ENCODE measurements around the gene TTC23. TPM values are rescaled to one million over a fixed set of nuclear protein-coding genes. Genes with fewer than 3 reads are reported as not detected.
A peak's percentile ranks its signal among the peaks of the same experiment; 100 is the strongest.

The TTC23 gene
- total and polyA plus RNA-seq, 8 donors: 3.8 to 75.3 (median 14.8) TPM

- 78 to 88% (median 85%) methylated on average over 11 of the region's 11 CpGs for WGBS, 5 donors
- peaks cover 0 to 53% (median 26%) of the 10 kb centered on the region in 4 donors for H3K4me1 ChIP-seq
Observed at GRCh38 chr15:99134317-99134821, 115.0 kb downstream of the TTC23 start.

GRCh38 chr15:99132634-99133287, 116.6 kb downstream of the TTC23 start:
- WGBS, 5 donors: 84 to 91% (median 85%) methylated on average over 18 of the region's 18 CpGs
- intact Hi-C loops (cut with DNase I; ENCODE audit: low total_unique reads): no loop called here
- H3K36me3 ChIP-seq: peaks cover 14 to 66% (median 45%) of the 10 kb centered on the region in 4 donors
- no peaks in the 10 kb centered on the region for H3K9me3 ChIP-seq
- H3K4me1 ChIP-seq: peaks cover 0 to 62% (median 23%) of the 10 kb centered on the region in 4 donors
- TF ChIP-seq EP300 (IDR thresholded peaks at IDR 0.05) (no peak), POLR2A (IDR thresholded peaks at IDR 0.05) (no peak), POLR2AphosphoS5 (IDR thresholded peaks at IDR 0.05) (no peak), CTCF (IDR thresholded peaks at IDR 0.05) (no peak)
- DNase-seq: no peak
- no peaks in the 10 kb centered on the region for H3K27me3 ChIP-seq
- H3K27ac ChIP-seq: peak overlapping the region in 3 of 5 donors; percentile 5 to 96 (median 59)
- H3K4me3 ChIP-seq: no peak overlapping the region

More at GRCh38 chr15:99134317-99134821, 115.0 kb downstream of the TTC23 start:
- H3K27ac ChIP-seq: peak overlapping the region in 3 of 5 donors; percentile 36 to 96 (median 41)
- H3K4me3 ChIP-seq: no peak overlapping the region
- H3K9me3 ChIP-seq: no peaks in the 10 kb centered on the region
- H3K36me3 ChIP-seq: peaks cover 14 to 62% (median 52%) of the 10 kb centered on the region in 4 donors
- TF ChIP-seq CTCF (IDR thresholded peaks at IDR 0.05) (no peak), POLR2A (IDR thresholded peaks at IDR 0.05) (no peak), EP300 (IDR thresholded peaks at IDR 0.05) (no peak), POLR2AphosphoS5 (IDR thresholded peaks at IDR 0.05) (no peak)
- no peak for DNase-seq
- intact Hi-C loops (cut with DNase I; ENCODE audit: low total_unique reads): no loop called here
- no peaks in the 10 kb centered on the region for H3K27me3 ChIP-seq

- 81 to 91% (median 90%) methylated on average over 2 to 4 of the region's 4 CpGs for WGBS, 5 donors
- intact Hi-C loops (cut with DNase I; ENCODE audit: low total_unique reads): no loop called here
- Histone ChIP-seq H3K27ac (peak overlapping the region in 3 of 5 donors; percentile 5 to 96 (median 59)), H3K4me1 (peaks cover 0 to 62% (median 23%) of the 10 kb centered on the region in 4 donors), H3K9me3 (no peaks in the 10 kb centered on the region), H3K36me3 (peaks cover 9 to 63% (median 40%) of the 10 kb centered on the region in 4 donors), H3K4me3 (no peak overlapping the region), H3K27me3 (no peaks in the 10 kb centered on the region)
- TF ChIP-seq POLR2A (IDR thresholded peaks at IDR 0.05) (no peak), EP300 (IDR thresholded peaks at IDR 0.05) (no peak)
- no peak for DNase-seq
Observed at GRCh38 chr15:99132122-99132521, 117.3 kb downstream of the TTC23 start.

- Histone ChIP-seq H3K36me3 (peaks cover 7 to 58% (median 38%) of the 10 kb centered on the region in 4 donors), H3K27ac (peak overlapping the region in 3 of 5 donors; percentile 45 to 96 (median 59)), H3K27me3 (no peaks in the 10 kb centered on the region), H3K4me1 (peaks cover 0 to 62% (median 23%) of the 10 kb centered on the region in 4 donors), H3K4me3 (no peak overlapping the region), H3K9me3 (no peaks in the 10 kb centered on the region)
- TF ChIP-seq POLR2A (IDR thresholded peaks at IDR 0.05) (no peak), EP300 (IDR thresholded peaks at IDR 0.05) (no peak)
- WGBS, 5 donors: 84 to 93% (median 87%) methylated on average over 25 of the region's 25 CpGs
- intact Hi-C loops (cut with DNase I; ENCODE audit: low total_unique reads): no loop called here
- no peak for DNase-seq
Observed at GRCh38 chr15:99131441-99132023, 117.8 kb downstream of the TTC23 start.

- Histone ChIP-seq H3K27ac (peak overlapping the region in 3 of 5 donors; percentile 45 to 96 (median 59)), H3K4me3 (no peak overlapping the region), H3K4me1 (peaks cover 0 to 62% (median 22%) of the 10 kb centered on the region in 4 donors), H3K27me3 (no peaks in the 10 kb centered on the region), H3K36me3 (peaks cover 7 to 55% (median 38%) of the 10 kb centered on the region in 4 donors), H3K9me3 (no peaks in the 10 kb centered on the region)
- intact Hi-C loops (cut with DNase I; ENCODE audit: low total_unique reads): no loop called here
- TF ChIP-seq POLR2A (IDR thresholded peaks at IDR 0.05) (no peak), POLR2AphosphoS5 (IDR thresholded peaks at IDR 0.05) (no peak), EP300 (IDR thresholded peaks at IDR 0.05) (no peak), CTCF (IDR thresholded peaks at IDR 0.05) (no peak)
- no peak for DNase-seq
- 88 to 95% (median 91%) methylated on average over 30 of the region's 30 CpGs for WGBS, 5 donors
Observed at GRCh38 chr15:99130765-99131440, 118.5 kb downstream of the TTC23 start.
